GM23338 (cell line): ENCODE results near the gene TESK2.

Source experiments
- EZH2 ChIP-seq: fragments of 200-600 bp; sonication (generic); IDR thresholded peaks from one replicate; pipeline ENCODE4 v1.8.0; 2017; ENCODE audit warnings: antibody characterized with exemption, mild to moderate bottlenecking, low read depth; ENCODE audit not compliant: unreplicated experiment
- EZH2phosphoT487 ChIP-seq: fragments of 200-600 bp; sonication (generic); IDR thresholded peaks from one replicate; pipeline ENCODE4 v1.8.1; 2018; ENCODE audit warnings: antibody characterized with exemption; ENCODE audit not compliant: unreplicated experiment
- JUNB ChIP-seq: IDR thresholded peaks from one replicate; pipeline ENCODE4 v1.6.1; 2016; ENCODE audit warnings: antibody characterized with exemption; ENCODE audit not compliant: unreplicated experiment
- NANOG ChIP-seq: IDR thresholded peaks from 2 replicates; pipeline ENCODE4 v1.6.1; 2016; ENCODE audit warnings: antibody characterized with exemption, borderline replicate concordance
- POLR2AphosphoS5 ChIP-seq: IDR thresholded peaks from 2 replicates; pipeline ENCODE4 v1.6.1; 2016; ENCODE audit warnings: antibody characterized with exemption, low read depth
- ZNF114 ChIP-seq: fragments of 250-450 bp; sonication (Bioruptor Pico); IDR thresholded peaks from 2 replicates; pipeline ENCODE4 v1.5.0; 2020; ENCODE audit warnings: mild to moderate bottlenecking, moderate library complexity
- TF ChIP-seq, protein P1 (sequence below), 2 experiments: fragments of 200-600 bp in 1 of 2; sonication (generic) in 1 of 2; conservative IDR thresholded peaks; 2 replicates each; pipeline versions ENCODE4 v1.5.1 to v1.6.1; 2016 to 2017; ENCODE audit warnings: antibody characterized with exemption in 2 of 2, low read depth in 2 of 2, mild to moderate bottlenecking in 2 of 2, moderate library complexity in 1 of 2
- TF ChIP-seq, protein P2 (sequence below): IDR thresholded peaks from one replicate; pipeline ENCODE4 v1.6.1; 2018; ENCODE audit warnings: antibody characterized with exemption; ENCODE audit not compliant: unreplicated experiment

- TF ChIP-seq ZNF114 (CRISPR knock-in tag) = no peak
- TF ChIP-seq, protein P1, sequence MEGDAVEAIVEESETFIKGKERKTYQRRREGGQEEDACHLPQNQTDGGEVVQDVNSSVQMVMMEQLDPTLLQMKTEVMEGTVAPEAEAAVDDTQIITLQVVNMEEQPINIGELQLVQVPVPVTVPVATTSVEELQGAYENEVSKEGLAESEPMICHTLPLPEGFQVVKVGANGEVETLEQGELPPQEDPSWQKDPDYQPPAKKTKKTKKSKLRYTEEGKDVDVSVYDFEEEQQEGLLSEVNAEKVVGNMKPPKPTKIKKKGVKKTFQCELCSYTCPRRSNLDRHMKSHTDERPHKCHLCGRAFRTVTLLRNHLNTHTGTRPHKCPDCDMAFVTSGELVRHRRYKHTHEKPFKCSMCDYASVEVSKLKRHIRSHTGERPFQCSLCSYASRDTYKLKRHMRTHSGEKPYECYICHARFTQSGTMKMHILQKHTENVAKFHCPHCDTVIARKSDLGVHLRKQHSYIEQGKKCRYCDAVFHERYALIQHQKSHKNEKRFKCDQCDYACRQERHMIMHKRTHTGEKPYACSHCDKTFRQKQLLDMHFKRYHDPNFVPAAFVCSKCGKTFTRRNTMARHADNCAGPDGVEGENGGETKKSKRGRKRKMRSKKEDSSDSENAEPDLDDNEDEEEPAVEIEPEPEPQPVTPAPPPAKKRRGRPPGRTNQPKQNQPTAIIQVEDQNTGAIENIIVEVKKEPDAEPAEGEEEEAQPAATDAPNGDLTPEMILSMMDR (conservative IDR thresholded peaks at IDR 0.05; ENCODE audit: low read depth in 2 of 2) = no peak
- no peak for TF ChIP-seq EZH2phosphoT487
- TF ChIP-seq, protein P2, sequence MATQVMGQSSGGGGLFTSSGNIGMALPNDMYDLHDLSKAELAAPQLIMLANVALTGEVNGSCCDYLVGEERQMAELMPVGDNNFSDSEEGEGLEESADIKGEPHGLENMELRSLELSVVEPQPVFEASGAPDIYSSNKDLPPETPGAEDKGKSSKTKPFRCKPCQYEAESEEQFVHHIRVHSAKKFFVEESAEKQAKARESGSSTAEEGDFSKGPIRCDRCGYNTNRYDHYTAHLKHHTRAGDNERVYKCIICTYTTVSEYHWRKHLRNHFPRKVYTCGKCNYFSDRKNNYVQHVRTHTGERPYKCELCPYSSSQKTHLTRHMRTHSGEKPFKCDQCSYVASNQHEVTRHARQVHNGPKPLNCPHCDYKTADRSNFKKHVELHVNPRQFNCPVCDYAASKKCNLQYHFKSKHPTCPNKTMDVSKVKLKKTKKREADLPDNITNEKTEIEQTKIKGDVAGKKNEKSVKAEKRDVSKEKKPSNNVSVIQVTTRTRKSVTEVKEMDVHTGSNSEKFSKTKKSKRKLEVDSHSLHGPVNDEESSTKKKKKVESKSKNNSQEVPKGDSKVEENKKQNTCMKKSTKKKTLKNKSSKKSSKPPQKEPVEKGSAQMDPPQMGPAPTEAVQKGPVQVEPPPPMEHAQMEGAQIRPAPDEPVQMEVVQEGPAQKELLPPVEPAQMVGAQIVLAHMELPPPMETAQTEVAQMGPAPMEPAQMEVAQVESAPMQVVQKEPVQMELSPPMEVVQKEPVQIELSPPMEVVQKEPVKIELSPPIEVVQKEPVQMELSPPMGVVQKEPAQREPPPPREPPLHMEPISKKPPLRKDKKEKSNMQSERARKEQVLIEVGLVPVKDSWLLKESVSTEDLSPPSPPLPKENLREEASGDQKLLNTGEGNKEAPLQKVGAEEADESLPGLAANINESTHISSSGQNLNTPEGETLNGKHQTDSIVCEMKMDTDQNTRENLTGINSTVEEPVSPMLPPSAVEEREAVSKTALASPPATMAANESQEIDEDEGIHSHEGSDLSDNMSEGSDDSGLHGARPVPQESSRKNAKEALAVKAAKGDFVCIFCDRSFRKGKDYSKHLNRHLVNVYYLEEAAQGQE = no peak
- no peak for TF ChIP-seq EZH2
- TF ChIP-seq NANOG = no peak
- TF ChIP-seq POLR2AphosphoS5 = no peak
- TF ChIP-seq JUNB = no peak
Measured at GRCh38 chr1:45507195-45507594, 16.2 kb upstream of the TESK2 start.
